Measurements from ENCODE around the gene TBC1D1. TPM values are rescaled to one million over a fixed set of nuclear protein-coding genes. Genes with fewer than 3 reads are reported as not detected.

Gene TBC1D1
- total RNA-seq, 1 experiment from 2014 or later, result 36.0 TPM

GRCh38 chr4:38178392-38178995 lies 287.6 kb downstream of the TBC1D1 start:
- no TSS peak for BruUV-seq (replicated peaks)
- H3K4me3 Mint-ChIP-seq (ENCODE audit: unreplicated experiment), result no peak overlapping the region
- no peak for DNase-seq (ENCODE audit: unreplicated experiment)
- H3K36me3 Mint-ChIP-seq (ENCODE audit: insufficient read depth, unreplicated experiment), result no peaks in the 10 kb centered on the region
- no peak for TF ChIP-seq CTCF (IDR thresholded peaks at IDR 0.05; ENCODE audit: unreplicated experiment)
- ChIA-PET POLR2A (interaction anchor here (0.6 to 3.7 kb wide), 8 partner anchors 18 to 625 kb away, joined by 3 to 22 read pairs (median 7); partner anchors contain the start of gene TLR1), CTCF (interaction anchor here (0.5 to 7.1 kb wide), 24 partner anchors 9 to 604 kb away, joined by 3 to 145 read pairs (median 6); no protein-coding TSS in a partner anchor)
- peaks cover 38% of the 10 kb centered on the region for H3K4me1 Mint-ChIP-seq (ENCODE audit: insufficient read depth, unreplicated experiment)
- H3K27me3 Mint-ChIP-seq (ENCODE audit: insufficient read depth, unreplicated experiment), result no peaks in the 10 kb centered on the region
- peak overlapping the region; percentile 10 for H3K27ac Mint-ChIP-seq (ENCODE audit: low read depth, unreplicated experiment)
- intact Hi-C loops (cut with micrococcal nuclease), result loop anchor here (2.0 kb wide), 1 partner anchor 116 kb away; no protein-coding TSS in a partner anchor
- no peaks in the 10 kb centered on the region for H3K9me3 Mint-ChIP-seq (ENCODE audit: unreplicated experiment)

GRCh38 chr4:38179690-38180377 lies 288.9 kb downstream of the TBC1D1 start:
- no peak overlapping the region for H3K4me3 Mint-ChIP-seq (ENCODE audit: unreplicated experiment)
- TF ChIP-seq CTCF (IDR thresholded peaks at IDR 0.05; ENCODE audit: unreplicated experiment), result peak; percentile 89
- peak; percentile 82 for DNase-seq (ENCODE audit: unreplicated experiment)
- ChIA-PET CTCF (interaction anchor here (0.6 to 7.1 kb wide), 57 partner anchors 9 to 1817 kb away, joined by 3 to 145 read pairs (median 4); partner anchors contain the start of genes TLR1 and TLR10), POLR2A (interaction anchor here (0.6 to 3.7 kb wide), 16 partner anchors 9 to 649 kb away, joined by 3 to 22 read pairs (median 4); partner anchors contain the start of gene TLR1)
- BruUV-seq (replicated peaks), result no TSS peak
- intact Hi-C loops (cut with micrococcal nuclease), result loop anchor here (1.0 to 2.0 kb wide), 5 partner anchors 117 to 603 kb away; no protein-coding TSS in a partner anchor
- H3K27ac Mint-ChIP-seq (ENCODE audit: low read depth, unreplicated experiment), result peak overlapping the region; percentile 25
- H3K27me3 Mint-ChIP-seq (ENCODE audit: insufficient read depth, unreplicated experiment), result no peaks in the 10 kb centered on the region
- H3K9me3 Mint-ChIP-seq (ENCODE audit: unreplicated experiment), result no peaks in the 10 kb centered on the region
- H3K4me1 Mint-ChIP-seq (ENCODE audit: insufficient read depth, unreplicated experiment), result peaks cover 33% of the 10 kb centered on the region
- H3K36me3 Mint-ChIP-seq (ENCODE audit: insufficient read depth, unreplicated experiment), result no peaks in the 10 kb centered on the region

GRCh38 chr4:38180456-38180855 lies 289.6 kb downstream of the TBC1D1 start:
- no peak overlapping the region for H3K27ac Mint-ChIP-seq (ENCODE audit: low read depth, unreplicated experiment)
- no peaks in the 10 kb centered on the region for H3K27me3 Mint-ChIP-seq (ENCODE audit: insufficient read depth, unreplicated experiment)
- ChIA-PET POLR2A (interaction anchor here (0.9 to 3.7 kb wide), 12 partner anchors 9 to 649 kb away, joined by 3 to 22 read pairs (median 5); partner anchors contain the start of gene TLR1), CTCF (interaction anchor here (0.6 to 7.1 kb wide), 43 partner anchors 9 to 682 kb away, joined by 3 to 145 read pairs (median 5); no protein-coding TSS in a partner anchor)
- H3K4me3 Mint-ChIP-seq (ENCODE audit: unreplicated experiment), result no peak overlapping the region
- no peak for DNase-seq (ENCODE audit: unreplicated experiment)
- intact Hi-C loops (cut with micrococcal nuclease), result loop anchor here (1.0 kb wide), 1 partner anchor 603 kb away; no protein-coding TSS in a partner anchor
- H3K4me1 Mint-ChIP-seq (ENCODE audit: insufficient read depth, unreplicated experiment), result peaks cover 29% of the 10 kb centered on the region
- TF ChIP-seq CTCF (IDR thresholded peaks at IDR 0.05; ENCODE audit: unreplicated experiment), result no peak
- H3K36me3 Mint-ChIP-seq (ENCODE audit: insufficient read depth, unreplicated experiment), result no peaks in the 10 kb centered on the region
- H3K9me3 Mint-ChIP-seq (ENCODE audit: unreplicated experiment), result no peaks in the 10 kb centered on the region
- no TSS peak for BruUV-seq (replicated peaks)

GRCh38 chr4:38181286-38181685 lies 290.4 kb downstream of the TBC1D1 start:
- TF ChIP-seq CTCF (IDR thresholded peaks at IDR 0.05; ENCODE audit: unreplicated experiment), result no peak
- no TSS peak for BruUV-seq (replicated peaks)
- intact Hi-C loops (cut with micrococcal nuclease), result no loop called here
- ChIA-PET CTCF (interaction anchor here (0.7 to 7.1 kb wide), 21 partner anchors 8 to 576 kb away, joined by 3 to 145 read pairs (median 6); no protein-coding TSS in a partner anchor), POLR2A (interaction anchor here (0.6 to 3.7 kb wide), 4 partner anchors 138 to 494 kb away, joined by 3 to 22 read pairs (median 4); no protein-coding TSS in a partner anchor)
- Mint-ChIP-seq H3K9me3 (ENCODE audit: unreplicated experiment) (no peaks in the 10 kb centered on the region), H3K27ac (ENCODE audit: low read depth, unreplicated experiment) (no peak overlapping the region), H3K4me3 (ENCODE audit: unreplicated experiment) (no peak overlapping the region), H3K4me1 (ENCODE audit: insufficient read depth, unreplicated experiment) (peaks cover 29% of the 10 kb centered on the region), H3K36me3 (ENCODE audit: insufficient read depth, unreplicated experiment) (no peaks in the 10 kb centered on the region), H3K27me3 (ENCODE audit: insufficient read depth, unreplicated experiment) (no peaks in the 10 kb centered on the region)
- no peak for DNase-seq (ENCODE audit: unreplicated experiment)
